GM21390 (cell line): ENCODE data around the gene FUZ.

ENCODE experiments used
- ATAC-seq: cut with Tn5 transposase; IDR thresholded peaks from one replicate; pipeline ENCODE4 v1.9.1; 2021; ENCODE audit not compliant: unreplicated experiment

Gene FUZ

DNA sequence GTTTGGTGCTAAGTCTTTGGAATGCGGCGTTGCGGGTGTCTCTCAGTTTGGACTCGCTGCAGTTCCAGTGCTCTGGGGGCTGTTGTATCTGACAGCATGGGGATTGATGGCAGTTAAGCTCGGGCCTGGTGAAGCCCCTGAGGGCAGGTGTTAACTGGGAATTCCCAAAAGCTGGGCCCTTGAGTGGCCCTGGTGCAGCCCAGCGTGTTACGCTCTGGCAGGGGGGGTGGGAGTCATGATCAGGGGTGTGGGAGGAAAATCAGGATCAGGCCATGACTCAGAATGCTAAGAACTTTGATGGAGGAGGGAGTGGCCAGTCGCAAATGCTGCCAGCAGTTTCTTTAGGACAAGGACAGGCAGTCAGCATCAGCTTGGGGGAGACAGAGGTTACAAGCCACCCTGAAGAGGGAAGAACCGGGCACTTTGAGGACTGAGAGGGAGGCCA lies 26.7 kb downstream of the FUZ start:
- no peak for ATAC-seq

DNA sequence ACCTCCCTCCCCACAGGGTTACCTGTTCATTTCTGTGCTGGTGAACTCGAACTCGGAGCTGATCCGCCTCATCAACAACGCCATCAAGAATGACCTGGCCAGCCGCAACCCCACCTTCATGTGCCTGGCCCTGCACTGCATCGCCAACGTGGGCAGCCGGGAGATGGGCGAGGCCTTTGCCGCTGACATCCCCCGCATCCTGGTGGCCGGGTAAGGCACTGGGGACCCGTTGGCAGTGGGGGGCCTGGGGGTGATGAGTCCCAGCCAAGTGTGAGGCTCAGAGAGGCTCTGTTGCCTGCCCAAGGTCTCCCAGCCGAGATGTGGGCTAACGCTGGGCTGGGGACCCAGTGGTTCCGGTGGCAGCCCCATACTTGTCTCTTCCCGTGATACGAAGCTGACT lies 30.6 kb downstream of the FUZ start:
- ATAC-seq, result no peak

DNA sequence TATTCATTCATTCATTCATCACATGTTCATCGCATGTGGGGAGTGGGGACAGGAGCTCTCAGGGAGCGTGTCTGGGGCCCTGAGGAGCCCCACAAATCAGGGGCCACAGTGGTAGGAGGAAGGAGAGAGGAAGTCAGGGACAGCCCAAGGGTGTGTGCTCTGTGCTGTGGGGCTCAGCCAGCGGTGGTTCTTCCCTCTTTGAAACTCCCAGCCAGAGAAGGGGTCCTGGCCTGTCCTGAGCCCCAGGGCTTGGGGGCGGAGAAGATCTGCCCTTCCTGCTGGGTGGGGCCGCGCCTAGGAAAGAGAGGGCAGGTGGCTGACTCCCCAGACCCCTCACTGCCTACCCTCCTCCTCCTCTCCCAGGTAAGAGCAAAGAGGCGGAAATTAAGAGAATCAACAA lies 31.7 kb downstream of the FUZ start:
- no peak for ATAC-seq

DNA sequence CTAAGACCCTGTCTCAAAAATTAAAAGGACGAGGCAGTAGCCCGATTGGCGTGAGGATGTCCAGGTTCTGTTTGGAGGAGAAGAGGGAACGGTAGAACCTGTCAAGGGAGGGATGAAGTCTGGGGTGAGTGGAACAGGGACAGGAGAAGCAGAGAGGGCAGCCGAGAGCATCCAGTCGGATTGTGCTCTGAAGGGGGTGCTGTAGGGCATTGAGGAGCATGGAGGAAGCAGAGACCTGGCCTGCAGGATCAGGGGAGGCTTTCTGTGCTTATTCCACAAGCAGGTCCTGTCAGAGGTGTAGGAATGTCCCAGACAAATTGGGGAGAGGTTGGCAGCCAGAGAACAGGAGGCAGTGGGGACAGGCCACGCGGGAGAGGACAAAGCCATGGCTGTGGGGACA lies 32.2 kb downstream of the FUZ start:
- no peak for ATAC-seq

DNA sequence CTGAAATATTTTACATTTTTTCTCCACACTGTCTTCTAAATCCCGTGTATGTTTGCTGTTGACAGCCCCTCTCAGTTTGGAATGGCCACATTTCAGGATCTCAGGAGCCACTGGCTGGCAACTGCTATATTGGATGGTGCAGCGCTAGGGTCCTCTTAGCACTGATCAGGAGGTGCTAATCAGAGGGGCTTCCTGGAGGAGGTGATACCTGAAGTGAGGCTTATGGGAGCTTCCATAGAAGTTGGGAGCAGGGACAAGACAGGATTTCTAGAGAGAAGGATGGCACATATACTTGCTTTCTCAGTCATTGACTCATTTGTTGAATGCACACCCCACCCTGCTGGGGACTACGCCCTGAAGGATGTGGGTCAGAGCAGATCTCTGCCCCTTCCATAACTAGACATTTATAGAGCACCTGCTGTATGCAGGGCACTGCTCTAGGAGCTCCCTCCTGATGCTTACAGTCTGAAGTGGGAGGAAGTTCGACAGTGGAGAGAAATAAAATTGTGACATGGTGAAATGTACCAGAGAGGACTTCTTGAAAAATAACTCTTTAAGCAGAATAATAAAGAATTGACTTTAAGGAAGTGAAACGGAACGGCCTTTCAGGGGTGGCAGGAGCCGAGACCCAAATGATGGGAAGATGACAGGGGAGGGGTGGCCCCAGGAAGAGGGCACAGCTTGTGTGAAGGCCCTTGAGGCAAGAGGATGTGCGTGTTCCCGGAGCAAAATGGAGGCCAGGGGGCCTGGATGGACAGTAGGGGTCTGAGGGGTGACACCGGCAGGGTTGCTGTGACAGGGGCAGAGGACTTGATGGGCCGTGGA lies 33.1 kb downstream of the FUZ start:
- no peak for ATAC-seq

DNA sequence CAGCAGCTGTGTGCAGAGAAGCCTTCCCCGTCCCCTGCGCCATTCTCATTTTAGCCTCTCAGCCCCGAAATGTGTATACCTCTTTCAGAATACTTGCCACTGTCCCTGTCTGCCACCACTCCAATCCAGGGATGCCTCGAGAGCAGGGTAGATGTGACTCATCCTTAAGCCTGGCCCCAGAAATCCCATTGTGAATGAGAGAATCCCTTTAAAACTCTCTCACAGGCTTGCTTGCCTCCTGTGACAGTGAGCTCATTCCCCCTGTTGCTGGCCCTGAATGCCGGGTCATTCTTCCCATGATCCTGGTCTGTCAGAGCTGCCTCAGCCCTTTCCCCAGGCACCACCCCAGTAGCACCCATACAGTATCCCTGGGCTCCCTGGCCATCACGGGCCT lies 36.7 kb downstream of the FUZ start:
- no peak for ATAC-seq

DNA sequence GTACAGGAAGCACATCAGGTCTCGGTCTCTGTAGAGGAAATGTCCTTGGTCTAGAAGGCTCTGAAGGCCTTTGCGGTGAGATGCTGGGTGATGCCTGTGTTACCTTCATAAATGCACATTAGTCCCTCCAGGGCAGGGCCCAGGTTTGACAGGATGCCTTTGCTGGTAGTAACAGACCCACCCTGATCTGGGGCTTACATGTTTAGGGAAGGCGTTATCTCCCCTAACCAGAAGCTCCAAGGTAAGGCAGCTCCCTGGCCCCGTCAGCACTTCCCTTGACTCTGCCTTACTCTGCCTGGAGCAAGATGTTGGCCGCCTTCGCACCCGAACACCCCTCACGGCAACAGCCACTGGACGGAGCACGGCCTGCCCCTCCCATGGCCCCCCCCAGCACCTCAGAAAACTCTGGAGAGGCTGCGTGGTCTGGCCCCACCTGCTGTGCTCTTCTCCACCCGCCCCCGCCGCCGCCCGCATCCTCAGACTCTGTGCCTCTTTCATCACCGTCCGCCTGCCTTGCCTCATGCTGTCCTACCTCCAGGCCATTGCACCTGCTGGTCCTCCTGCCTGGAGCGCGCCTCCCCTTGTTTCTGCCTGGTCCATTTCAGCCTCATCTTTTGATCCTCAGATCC lies 37.2 kb downstream of the FUZ start:
- ATAC-seq, result no peak

DNA sequence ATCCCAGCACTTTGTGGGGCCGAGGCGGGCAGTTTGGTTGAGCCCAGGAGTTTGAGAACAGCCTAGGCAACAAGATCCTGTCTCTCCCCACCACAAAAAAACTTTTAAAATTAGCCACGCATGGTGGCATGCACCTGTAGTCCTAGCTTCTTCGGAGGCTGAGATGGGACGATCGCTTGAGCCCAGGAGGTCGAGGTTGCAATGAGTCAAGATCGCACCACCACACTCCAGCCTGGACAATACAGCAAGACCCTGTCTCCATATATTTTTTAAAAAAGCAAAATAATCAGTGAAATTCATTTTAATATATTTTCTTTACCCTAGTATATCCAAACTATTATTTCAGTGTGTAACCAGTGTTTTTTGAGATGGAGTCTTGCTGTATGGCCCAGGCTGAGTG lies 38.1 kb downstream of the FUZ start:
- no peak for ATAC-seq

DNA sequence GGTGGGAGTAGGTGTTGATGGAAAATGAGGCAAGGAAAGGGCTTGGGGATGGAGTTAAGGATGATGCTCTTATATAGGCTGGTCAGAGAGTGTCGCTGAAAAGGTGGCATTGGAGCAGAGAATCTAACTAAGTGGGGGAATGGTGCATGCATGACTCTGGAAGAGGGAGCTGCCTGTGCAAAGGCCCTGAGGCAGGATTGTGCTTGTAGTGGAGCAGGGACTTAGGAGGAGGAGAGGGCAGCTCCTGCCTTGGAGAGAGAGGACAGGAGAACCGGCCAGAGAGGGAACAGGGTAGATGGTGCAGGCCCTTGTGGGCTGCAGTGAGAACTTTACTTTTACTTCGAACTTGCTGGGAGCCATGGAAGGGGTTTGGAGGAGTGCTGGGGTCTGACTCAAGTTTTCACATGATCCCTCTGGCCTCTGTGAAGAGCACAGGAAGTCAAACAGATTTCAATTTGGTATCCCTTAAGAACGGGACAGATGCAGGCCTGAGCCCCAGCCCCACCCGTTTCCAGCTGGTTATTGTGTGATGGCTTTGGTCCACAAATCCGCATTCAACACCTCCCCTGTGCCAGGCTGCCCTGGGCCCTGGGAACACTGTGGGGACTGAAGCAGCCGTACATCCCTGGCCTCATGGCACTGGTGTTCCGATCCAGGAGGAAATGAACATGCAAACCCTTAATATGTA lies 39.3 kb downstream of the FUZ start:
- no peak for ATAC-seq

DNA sequence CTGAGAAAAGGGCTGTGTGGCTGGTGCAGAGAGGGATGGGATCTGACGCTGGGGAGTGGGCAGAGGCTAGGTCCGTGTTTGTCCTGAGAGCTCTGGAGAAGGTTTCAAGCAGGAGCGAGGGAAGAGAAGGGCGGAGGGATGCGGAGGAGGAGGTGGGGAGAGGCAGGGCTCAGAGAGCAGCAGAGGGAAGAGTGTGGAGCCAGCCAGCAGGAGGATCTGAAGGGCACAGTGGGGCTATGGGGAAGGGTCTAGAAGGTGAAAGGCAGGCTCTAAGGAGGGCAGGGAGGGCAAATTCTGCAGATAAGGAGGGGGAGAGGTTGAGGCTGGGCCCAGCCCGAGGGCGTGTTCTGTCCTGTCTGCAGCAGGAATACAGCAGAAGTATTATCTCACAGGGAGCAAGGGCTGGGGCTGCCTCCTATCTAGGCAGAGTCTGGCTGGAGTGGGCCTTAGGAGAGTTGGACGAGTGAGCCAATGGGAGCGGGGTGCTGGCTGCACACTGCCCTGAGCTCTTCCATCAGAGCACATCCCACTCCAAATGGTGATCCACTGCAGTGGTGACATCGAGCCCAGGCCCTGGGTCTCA lies 40.2 kb downstream of the FUZ start:
- ATAC-seq, result no peak

DNA sequence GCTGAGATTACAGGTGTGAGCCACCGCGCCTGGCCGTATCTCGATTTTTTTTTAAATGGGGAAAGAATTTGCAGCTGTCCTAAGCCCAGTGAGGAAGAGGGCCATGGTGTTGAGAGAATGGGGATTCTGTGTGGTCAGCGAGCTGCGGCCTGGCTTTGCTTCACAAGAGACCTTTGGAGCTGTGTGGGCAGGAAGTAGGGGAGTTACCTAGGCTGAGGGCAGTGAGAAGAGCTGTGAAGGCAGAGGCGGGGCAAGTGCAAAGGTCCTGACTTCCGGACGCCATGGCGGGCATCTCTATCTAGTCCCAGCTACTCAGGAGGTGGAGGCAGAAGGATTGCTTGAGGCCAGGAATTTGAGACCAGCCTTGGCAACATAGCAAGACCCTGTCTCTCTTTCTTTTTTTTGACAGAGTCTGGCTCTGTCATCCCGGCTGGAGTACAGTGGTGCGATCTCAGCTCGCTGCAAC lies 41.4 kb downstream of the FUZ start:
- ATAC-seq, result no peak

DNA sequence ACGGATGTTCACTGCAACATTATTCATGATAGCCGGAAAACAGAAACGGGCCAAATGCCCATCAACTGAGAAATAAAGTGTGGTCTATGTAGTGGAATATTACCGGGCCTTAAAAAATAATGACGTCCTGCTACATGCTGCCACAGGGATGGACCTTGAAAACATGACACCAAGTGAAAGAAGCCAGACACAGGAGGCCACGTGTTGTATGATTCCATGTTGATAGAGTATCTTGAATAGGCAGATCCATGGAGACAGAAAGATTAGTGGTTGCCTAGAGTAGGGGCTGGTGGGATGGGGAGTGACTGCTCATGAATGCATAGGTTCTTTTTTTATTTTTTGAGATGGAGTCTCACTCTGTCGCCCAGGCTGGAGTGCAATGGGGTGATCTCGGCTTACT lies 42.6 kb downstream of the FUZ start:
- ATAC-seq, result no peak

DNA sequence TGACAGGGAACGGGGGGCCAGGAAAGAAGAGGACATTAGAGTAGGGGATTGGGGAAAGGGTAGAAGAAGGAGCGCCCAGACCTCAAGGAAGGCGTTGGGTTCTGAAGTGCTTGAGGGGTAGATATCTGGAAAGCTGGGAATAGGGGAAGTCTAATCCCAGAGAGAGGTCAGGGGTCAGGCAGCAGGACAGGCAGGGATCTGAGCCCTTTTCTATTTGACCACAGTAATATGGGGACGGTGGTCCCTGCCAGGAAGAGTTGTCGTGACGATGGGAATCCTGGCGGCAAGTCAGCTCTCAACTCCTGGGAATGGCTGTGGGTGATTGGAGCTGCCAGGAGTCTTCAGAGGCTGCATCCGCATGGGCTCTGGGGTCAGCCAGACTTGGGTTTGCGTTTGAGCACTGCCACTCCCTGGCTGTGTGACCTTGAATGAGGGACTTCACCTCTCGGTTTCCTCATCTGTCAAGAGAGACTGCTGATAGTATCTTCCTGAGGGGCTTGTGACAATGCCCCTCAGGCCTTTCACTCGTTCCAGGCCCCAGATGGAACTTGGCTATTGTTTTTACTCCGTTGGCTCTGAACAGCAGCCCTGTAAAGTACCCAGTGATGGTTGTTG lies 45.0 kb downstream of the FUZ start:
- ATAC-seq, result no peak

DNA sequence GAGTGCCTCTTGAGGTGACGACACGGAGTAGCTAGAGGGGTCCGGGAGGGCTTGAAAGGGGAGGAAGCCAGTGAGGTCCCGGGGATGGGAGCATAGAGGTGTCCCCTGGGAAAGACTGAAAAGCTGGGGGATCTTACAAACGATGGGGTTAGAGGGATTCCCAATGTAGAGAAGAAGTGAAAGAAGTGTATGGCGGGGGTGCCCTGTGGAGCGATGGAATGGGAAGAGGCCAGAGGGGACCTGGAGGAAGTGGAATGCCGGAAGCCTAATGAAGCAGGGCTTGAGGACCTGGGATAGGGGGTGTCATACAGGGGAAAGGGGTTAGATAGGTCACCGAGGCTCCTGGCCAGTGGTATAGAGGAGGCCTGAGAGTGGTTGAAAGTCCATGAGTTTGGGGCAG lies 45.7 kb downstream of the FUZ start:
- no peak for ATAC-seq

DNA sequence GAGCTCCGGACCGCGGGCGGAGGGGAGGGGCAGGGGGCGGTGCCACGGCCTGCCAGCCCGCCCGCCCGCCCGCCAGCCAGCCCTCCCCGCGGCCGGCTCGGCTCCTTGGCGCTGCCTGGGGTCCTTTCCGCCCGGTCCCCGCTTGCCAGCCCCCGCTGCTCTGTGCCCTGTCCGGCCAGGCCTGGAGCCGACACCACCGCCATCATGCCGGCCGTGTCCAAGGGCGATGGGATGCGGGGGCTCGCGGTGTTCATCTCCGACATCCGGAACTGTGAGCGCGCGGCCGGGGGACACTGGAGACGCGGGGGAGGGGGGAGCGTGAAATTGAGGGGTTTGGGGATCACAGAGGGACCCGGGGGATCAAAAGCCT lies 46.2 kb downstream of the FUZ start, which contains the start of gene AP2A1:
Gene AP2A1, plus strand, starts transcription at position 72 of the 370 bp plus-strand sequence. Its CDS starts 133 bp downstream, at position 205.
- ATAC-seq, result no peak

DNA sequence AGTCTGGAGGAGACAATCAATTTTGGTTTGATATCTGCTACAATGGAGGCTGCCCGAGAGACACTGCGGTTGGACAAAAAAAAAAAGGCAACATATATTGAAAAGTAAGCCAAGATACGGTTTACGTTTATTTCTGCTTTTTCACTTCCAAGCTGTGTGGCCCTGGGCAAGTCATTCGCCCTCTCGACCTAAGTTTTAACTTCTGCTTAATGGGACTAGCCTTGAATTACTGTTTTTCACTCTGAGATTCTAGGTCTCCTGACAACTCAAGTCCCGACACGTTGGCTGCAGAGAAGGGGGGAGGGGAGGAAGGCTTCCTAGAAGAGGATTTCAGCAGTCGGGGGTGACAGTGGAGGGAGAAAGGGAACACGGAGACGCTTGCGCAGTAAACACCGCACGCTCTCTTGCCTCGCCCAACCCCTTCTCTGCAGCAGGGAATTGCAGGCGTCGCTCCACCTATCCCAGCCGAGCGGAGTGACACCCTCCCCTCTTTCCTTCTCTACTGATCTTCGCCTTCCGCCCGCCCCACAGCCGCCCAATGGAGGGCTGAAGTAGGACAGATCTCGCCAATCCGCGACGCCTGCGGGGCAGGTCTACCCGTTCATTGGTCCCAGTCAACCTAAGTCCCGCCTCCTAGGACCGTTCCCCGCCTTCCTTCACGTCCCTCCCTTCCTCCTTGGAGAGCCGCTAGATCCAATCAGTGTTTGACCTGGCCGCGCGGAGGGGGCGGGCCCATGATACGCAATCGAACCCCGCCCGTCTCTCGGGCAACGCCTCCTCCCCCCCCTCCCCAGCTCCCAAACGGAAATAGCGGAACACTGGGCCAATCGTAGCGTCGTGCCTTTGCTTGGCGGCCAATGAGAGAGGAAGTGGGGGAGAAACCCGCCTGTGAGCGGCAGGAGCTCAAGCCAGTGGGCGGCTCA lies 46.8 kb downstream of the FUZ start:
- peak; percentile 92 for ATAC-seq

DNA sequence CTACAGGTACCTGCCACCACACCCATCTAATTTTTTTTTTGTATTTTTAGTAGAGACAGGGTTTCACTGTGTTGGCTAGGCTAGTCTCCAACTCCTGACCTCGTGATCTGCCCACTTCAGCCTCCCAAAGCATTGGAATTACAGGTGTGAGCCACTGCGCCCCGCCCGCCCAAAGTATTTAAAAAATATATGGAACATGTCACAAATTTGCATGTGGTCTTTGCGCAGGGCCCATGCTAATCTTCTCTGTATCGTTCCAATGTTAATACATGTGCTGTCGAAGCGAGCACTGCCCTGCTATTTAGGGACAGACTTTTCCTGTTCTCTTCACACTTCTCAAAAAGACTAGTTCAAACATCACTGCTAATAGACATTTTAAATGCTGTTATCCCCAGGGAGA lies 48.8 kb downstream of the FUZ start:
- ATAC-seq, result no peak

DNA sequence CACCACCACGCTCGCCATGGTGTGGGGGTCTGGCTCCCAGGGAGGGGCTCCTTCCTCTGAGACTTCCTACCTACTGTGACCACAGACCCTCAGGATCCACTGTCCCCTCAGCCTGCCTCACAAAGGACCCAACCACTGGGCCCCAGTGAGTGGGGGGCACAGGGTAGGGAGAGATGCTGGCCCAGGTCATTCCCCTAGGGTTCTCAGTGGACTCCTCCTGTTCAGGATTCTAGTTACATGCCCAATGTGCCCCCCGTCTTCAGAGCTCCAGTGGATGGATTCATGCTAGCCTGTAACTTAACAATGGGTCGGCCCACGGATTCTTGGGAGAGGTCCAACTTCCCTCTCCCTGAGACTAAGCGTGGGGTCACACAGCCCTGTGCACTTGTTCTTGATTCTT lies 49.9 kb downstream of the FUZ start, which contains the start of gene TSKS:
Gene TSKS, minus strand, starts transcription at position 77 of the 400 bp plus-strand sequence. Its CDS starts 59 bp downstream, at position 18.
- ATAC-seq, result no peak

DNA sequence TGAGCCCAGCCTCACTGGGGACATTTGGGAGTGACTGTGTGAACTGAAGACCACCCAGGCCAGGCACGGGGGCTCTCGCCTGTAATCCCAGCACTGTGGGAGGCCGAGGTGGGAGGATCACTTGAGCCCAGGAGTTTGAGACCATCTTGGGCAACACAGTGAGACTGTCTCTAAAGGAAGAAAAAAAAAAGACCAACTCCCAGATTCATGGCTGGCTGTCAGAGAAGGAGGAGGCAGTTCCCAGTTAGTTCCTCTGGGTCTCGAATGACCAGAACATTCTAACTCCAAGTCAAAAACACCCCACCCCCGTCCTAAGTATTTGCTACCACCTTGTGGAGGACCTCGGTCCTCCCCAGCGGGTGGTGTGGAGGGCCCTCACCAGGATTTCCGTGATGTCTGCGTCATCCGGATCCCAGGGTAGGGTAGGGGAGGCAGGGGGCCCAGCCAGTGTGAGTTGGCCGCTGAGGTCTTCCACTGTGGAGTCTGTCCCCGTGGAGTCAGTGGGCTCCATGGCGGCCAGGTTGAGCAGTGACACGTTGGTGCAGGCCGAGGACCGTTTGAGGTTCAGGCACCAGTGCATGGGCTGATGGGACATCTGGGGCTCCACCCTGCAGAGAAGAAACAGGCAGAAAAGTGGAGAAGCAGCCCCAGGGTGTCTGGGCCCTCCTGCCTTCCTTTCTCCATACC lies 51.3 kb downstream of the FUZ start:
- ATAC-seq, result no peak
